Activated naive CD8-positive, alpha-beta T cell (primary cell): ENCODE results near the gene SEC61A2.
"Not testable (repeated sequence)": the region's sequence is repeated elsewhere in the genome, so short reads cannot be mapped to it uniquely, and the experiment has no call there.

ENCODE experiments used
- H3K27ac Mint-ChIP-seq: one replicate; pipeline ENCODE4 v1.8.0; 2021; ENCODE audit warnings: mixed read lengths
- H3K27me3 Mint-ChIP-seq: one replicate; pipeline ENCODE4 v1.8.0; 2021; ENCODE audit warnings: mixed read lengths
- H3K36me3 Mint-ChIP-seq: one replicate; pipeline ENCODE4 v1.8.0; 2021; ENCODE audit warnings: mixed read lengths
- H3K4me1 Mint-ChIP-seq: one replicate; pipeline ENCODE4 v1.8.0; 2021; ENCODE audit warnings: low read depth, mixed read lengths
- H3K4me3 Mint-ChIP-seq: one replicate; pipeline ENCODE4 v1.8.0; 2021; ENCODE audit warnings: mild to moderate bottlenecking, mixed read lengths
- H3K9me3 Mint-ChIP-seq: one replicate; pipeline ENCODE4 v1.8.0; 2021; ENCODE audit warnings: low read depth, mixed read lengths

Gene SEC61A2

GRCh38 chr10:12135631-12136030 lies 6.2 kb downstream of the SEC61A2 start:
- Mint-ChIP-seq H3K4me1 (peaks cover 15% of the 10 kb centered on the region), H3K9me3 (no peaks in the 10 kb centered on the region), H3K27me3 (no peaks in the 10 kb centered on the region), H3K36me3 (peaks cover 15% of the 10 kb centered on the region), H3K4me3 (no peak overlapping the region), H3K27ac (no peak overlapping the region)

- Mint-ChIP-seq H3K27me3 (no peaks in the 10 kb centered on the region), H3K9me3 (no peaks in the 10 kb centered on the region), H3K36me3 (peaks cover 14% of the 10 kb centered on the region), H3K27ac (no peak overlapping the region), H3K4me1 (peaks cover 5% of the 10 kb centered on the region), H3K4me3 (no peak overlapping the region)
Observed at GRCh38 chr10:12140038-12140437, 10.6 kb downstream of the SEC61A2 start.

GRCh38 chr10:12144538-12144937 lies 15.1 kb downstream of the SEC61A2 start:
- Mint-ChIP-seq H3K9me3 (no peaks in the 10 kb centered on the region), H3K27ac (peak overlapping the region; percentile 2), H3K27me3 (no peaks in the 10 kb centered on the region), H3K4me1 (peaks cover 2% of the 10 kb centered on the region), H3K4me3 (no peak overlapping the region), H3K36me3 (peaks cover 13% of the 10 kb centered on the region)

- H3K4me3 Mint-ChIP-seq = no peak overlapping the region
- peaks cover 2% of the 10 kb centered on the region for H3K4me1 Mint-ChIP-seq
- no peak overlapping the region for H3K27ac Mint-ChIP-seq
- H3K9me3 Mint-ChIP-seq = no peaks in the 10 kb centered on the region
- H3K36me3 Mint-ChIP-seq = peaks cover 20% of the 10 kb centered on the region
- no peaks in the 10 kb centered on the region for H3K27me3 Mint-ChIP-seq
Observed at GRCh38 chr10:12150163-12150562, 20.7 kb downstream of the SEC61A2 start.

GRCh38 chr10:12154516-12154915 lies 25.0 kb downstream of the SEC61A2 start:
- Mint-ChIP-seq H3K36me3 (peaks cover 14% of the 10 kb centered on the region), H3K4me1 (peaks cover 2% of the 10 kb centered on the region), H3K4me3 (no peak overlapping the region), H3K9me3 (no peaks in the 10 kb centered on the region), H3K27ac (no peak overlapping the region), H3K27me3 (no peaks in the 10 kb centered on the region)

- no peak overlapping the region for H3K4me3 Mint-ChIP-seq
- H3K9me3 Mint-ChIP-seq = no peaks in the 10 kb centered on the region
- peaks cover 7% of the 10 kb centered on the region for H3K36me3 Mint-ChIP-seq
- no peaks in the 10 kb centered on the region for H3K4me1 Mint-ChIP-seq
- H3K27ac Mint-ChIP-seq = no peak overlapping the region
- H3K27me3 Mint-ChIP-seq = no peaks in the 10 kb centered on the region
Observed at GRCh38 chr10:12156367-12157123, 27.1 kb downstream of the SEC61A2 start.

- Mint-ChIP-seq H3K4me1 (no peaks in the 10 kb centered on the region), H3K27ac (no peak overlapping the region), H3K4me3 (no peak overlapping the region), H3K9me3 (no peaks in the 10 kb centered on the region), H3K27me3 (no peaks in the 10 kb centered on the region), H3K36me3 (peaks cover 7% of the 10 kb centered on the region)
Observed at GRCh38 chr10:12158111-12158510, 28.6 kb downstream of the SEC61A2 start.

GRCh38 chr10:12160664-12161063 lies 31.2 kb downstream of the SEC61A2 start:
- Mint-ChIP-seq H3K4me1 (no peaks in the 10 kb centered on the region), H3K4me3 (no peak overlapping the region), H3K27ac (no peak overlapping the region), H3K27me3 (no peaks in the 10 kb centered on the region), H3K9me3 (no peaks in the 10 kb centered on the region), H3K36me3 (peaks cover 2% of the 10 kb centered on the region)

- Mint-ChIP-seq H3K27me3 (no peaks in the 10 kb centered on the region), H3K4me1 (no peaks in the 10 kb centered on the region), H3K9me3 (no peaks in the 10 kb centered on the region), H3K27ac (no peak overlapping the region), H3K36me3 (peaks cover 2% of the 10 kb centered on the region), H3K4me3 (no peak overlapping the region)
Observed at GRCh38 chr10:12162927-12163326, 33.5 kb downstream of the SEC61A2 start.

GRCh38 chr10:12164085-12164484 lies 34.6 kb downstream of the SEC61A2 start:
- Mint-ChIP-seq H3K9me3 (no peaks in the 10 kb centered on the region), H3K4me1 (no peaks in the 10 kb centered on the region), H3K27me3 (no peaks in the 10 kb centered on the region), H3K4me3 (no peak overlapping the region), H3K27ac (no peak overlapping the region), H3K36me3 (peaks cover 4% of the 10 kb centered on the region)

- H3K27ac Mint-ChIP-seq = peak overlapping the region; percentile 59
- peaks cover 7% of the 10 kb centered on the region for H3K36me3 Mint-ChIP-seq
- H3K4me1 Mint-ChIP-seq = no peaks in the 10 kb centered on the region
- H3K9me3 Mint-ChIP-seq = no peaks in the 10 kb centered on the region
- no peaks in the 10 kb centered on the region for H3K27me3 Mint-ChIP-seq
- no peak overlapping the region for H3K4me3 Mint-ChIP-seq
Observed at GRCh38 chr10:12165036-12165435, 35.6 kb downstream of the SEC61A2 start.

GRCh38 chr10:12165999-12166775 lies 36.7 kb downstream of the SEC61A2 start:
- Mint-ChIP-seq H3K27ac (peak overlapping the region; percentile 70), H3K4me1 (no peaks in the 10 kb centered on the region), H3K9me3 (no peaks in the 10 kb centered on the region), H3K4me3 (no peak overlapping the region), H3K36me3 (peaks cover 7% of the 10 kb centered on the region), H3K27me3 (no peaks in the 10 kb centered on the region)

- not testable (repeated sequence) for H3K27me3 Mint-ChIP-seq, H3K4me3 Mint-ChIP-seq, H3K27ac Mint-ChIP-seq, H3K4me1 Mint-ChIP-seq, H3K9me3 Mint-ChIP-seq
- peaks cover 14% of the 10 kb centered on the region for H3K36me3 Mint-ChIP-seq
Observed at GRCh38 chr10:12171512-12171911, 42.0 kb downstream of the SEC61A2 start.

- no peaks in the 10 kb centered on the region for H3K27me3 Mint-ChIP-seq
- H3K9me3 Mint-ChIP-seq = no peaks in the 10 kb centered on the region
- peaks cover 23% of the 10 kb centered on the region for H3K4me1 Mint-ChIP-seq
- no peak overlapping the region for H3K4me3 Mint-ChIP-seq
- H3K36me3 Mint-ChIP-seq = peaks cover 10% of the 10 kb centered on the region
- H3K27ac Mint-ChIP-seq = no peak overlapping the region
Observed at GRCh38 chr10:12177642-12178041, 48.2 kb downstream of the SEC61A2 start.

GRCh38 chr10:12179606-12180170 lies 50.2 kb downstream of the SEC61A2 start:
- Mint-ChIP-seq H3K27ac (peak overlapping the region; percentile 68), H3K27me3 (no peaks in the 10 kb centered on the region), H3K4me3 (no peak overlapping the region), H3K4me1 (peaks cover 26% of the 10 kb centered on the region), H3K36me3 (peaks cover 11% of the 10 kb centered on the region), H3K9me3 (no peaks in the 10 kb centered on the region)
